HEK293T (cell line): ENCODE measurements around the gene CENPB.
A peak's percentile ranks its signal among the peaks of the same experiment; 100 is the strongest.

Experiments used
- CTCF ChIA-PET: fragments of 350-600 bp; formaldehyde crosslinking; extraction: SDS; loops from one replicate; lab custom pipeline; 2021; ENCODE audit warnings: antibody characterized with exemption, inconsistent platforms; lab: Yijun Ruan, JAX
- POLR2A ChIA-PET: fragments of 350-600 bp; formaldehyde crosslinking; extraction: SDS; loops from one replicate; lab custom pipeline; 2020; ENCODE audit warnings: antibody characterized with exemption, inconsistent platforms; lab: Yijun Ruan, JAX
- DNase-seq: peaks from one replicate; pipeline ENCODE4 v3.0.0; 2012; ENCODE audit warnings: mixed read lengths; ENCODE audit errors: extremely low spot score
- ARNT ChIP-seq: fragments of 450-650 bp; IDR thresholded peaks from 2 replicates; pipeline ENCODE4 v1.6.1; 2017; ENCODE audit warnings: mild to moderate bottlenecking
- BHLHE40 ChIP-seq: fragments of 450-650 bp; IDR thresholded peaks from 2 replicates; pipeline ENCODE4 v1.6.1; 2016; ENCODE audit warnings: mild to moderate bottlenecking, moderate library complexity, borderline replicate concordance
- CTBP1 ChIP-seq: fragments of 450-650 bp; IDR thresholded peaks from 2 replicates; pipeline ENCODE4 v1.6.1; 2016; ENCODE audit warnings: borderline replicate concordance
- ELF4 ChIP-seq: fragments of 450-650 bp; IDR thresholded peaks from 2 replicates; pipeline ENCODE4 v1.6.1; 2017; ENCODE audit warnings: antibody characterized with exemption
- FOXA1 ChIP-seq: fragments of 450-650 bp; IDR thresholded peaks from 2 replicates; pipeline ENCODE4 v1.6.1; 2016; ENCODE audit warnings: mild to moderate bottlenecking
- FOXK2 ChIP-seq: fragments of 450-650 bp; IDR thresholded peaks from 2 replicates; pipeline ENCODE4 v1.6.1; 2016; ENCODE audit warnings: mild to moderate bottlenecking
- FOXM1 ChIP-seq: fragments of 450-650 bp; IDR thresholded peaks from 2 replicates; pipeline ENCODE4 v1.6.1; 2017; ENCODE audit warnings: mild to moderate bottlenecking, borderline replicate concordance
- HDGF ChIP-seq: fragments of 450-650 bp; IDR thresholded peaks from 2 replicates; pipeline ENCODE4 v1.6.1; 2017; ENCODE audit warnings: antibody characterized with exemption, borderline replicate concordance
- L3MBTL2 ChIP-seq: fragments of 450-650 bp; conservative IDR thresholded peaks from 2 replicates; pipeline ENCODE4 v1.6.1; 2016; ENCODE audit warnings: mild to moderate bottlenecking
- LEF1 ChIP-seq: fragments of 450-650 bp; IDR thresholded peaks from 2 replicates; pipeline ENCODE4 v1.6.1; 2017; ENCODE audit warnings: mild to moderate bottlenecking, borderline replicate concordance
- PKNOX1 ChIP-seq: fragments of 450-650 bp; IDR thresholded peaks from 2 replicates; pipeline ENCODE4 v1.6.1; 2016
- SP1 ChIP-seq: fragments of 450-650 bp; IDR thresholded peaks from 2 replicates; pipeline ENCODE4 v1.6.1; 2017
- SUZ12 ChIP-seq: fragments of 450-650 bp; IDR thresholded peaks from 2 replicates; pipeline ENCODE4 v1.6.1; 2016; ENCODE audit warnings: mild to moderate bottlenecking
- TARDBP ChIP-seq: fragments of 450-650 bp; IDR thresholded peaks from 2 replicates; pipeline ENCODE4 v1.6.1; 2016
- ZNF384 ChIP-seq: fragments of 450-650 bp; IDR thresholded peaks from 2 replicates; pipeline ENCODE4 v1.6.1; 2016

The CENPB gene

GRCh38 chr20:3788685-3789155 lies 2.2 kb upstream of the CENPB start:
- ChIA-PET CTCF (interaction anchor here (0.7 to 2.5 kb wide), 4 partner anchors 11 to 66 kb away, joined by 5 to 13 read pairs (median 6); partner anchors contain the start of gene AP5S1), POLR2A (interaction anchor here (2.2 kb wide), 1 partner anchor 21 kb away, joined by 19 read pairs; the partner anchor contains the start of gene ADISSP)
- TF ChIP-seq PKNOX1 (peak; percentile 32; the same call in 1 of the 2 replicates), BHLHE40 (no peak), SP1 (no peak)
- no peak for DNase-seq

GRCh38 chr20:3787324-3788014 lies 929 bp upstream of the CENPB start:
- TF ChIP-seq L3MBTL2, result no peak
- TF ChIP-seq SP1, result no peak
- TF ChIP-seq SUZ12, result no peak
- no peak for TF ChIP-seq BHLHE40
- no peak for TF ChIP-seq ELF4
- CTCF ChIA-PET, result interaction anchor here (1.1 to 2.5 kb wide), 6 partner anchors 31 to 298 kb away, joined by 3 to 13 read pairs (median 6); partner anchors contain the start of gene AP5S1
- POLR2A ChIA-PET, result interaction anchor here (1.0 to 3.3 kb wide), 10 partner anchors 8 to 105 kb away, joined by 3 to 47 read pairs (median 6); partner anchors contain the start of genes ADISSP, AP5S1 and CDC25B
- DNase-seq, result no peak

GRCh38 chr20:3786126-3786484 lies 435 bp downstream of the CENPB start:
- ChIA-PET CTCF (interaction anchor here (0.8 to 2.4 kb wide), 3 partner anchors 32 to 50 kb away, joined by 3 to 9 read pairs (median 7); partner anchors contain the start of gene AP5S1), POLR2A (interaction anchor here (0.7 to 3.3 kb wide), 12 partner anchors 14 to 287 kb away, joined by 3 to 47 read pairs (median 4); partner anchors contain the start of genes ADISSP, AP5S1 and MAVS)
- TF ChIP-seq ELF4, result no peak
- no peak for TF ChIP-seq FOXK2
- TF ChIP-seq LEF1, result no peak
- peak; percentile 84 for TF ChIP-seq L3MBTL2
- TF ChIP-seq SP1, result no peak
- no peak for TF ChIP-seq FOXM1
- no peak for TF ChIP-seq SUZ12
- DNase-seq, result peak; percentile 35

GRCh38 chr20:3785240-3786125 lies 1.1 kb downstream of the CENPB start:
- ChIA-PET CTCF (interaction anchor here (0.6 to 1.7 kb wide), 3 partner anchors 33 to 80 kb away, joined by 3 to 7 read pairs (median 3); no protein-coding TSS in a partner anchor), POLR2A (interaction anchor here (0.7 to 3.3 kb wide), 8 partner anchors 15 to 288 kb away, joined by 3 to 47 read pairs (median 6); partner anchors contain the start of genes ADISSP and AP5S1)
- DNase-seq, result no peak
- TF ChIP-seq CTBP1 (no peak), FOXA1 (no peak)

GRCh38 chr20:3784863-3785239 lies 1.7 kb downstream of the CENPB start:
- no peak for DNase-seq
- TF ChIP-seq BHLHE40, result no peak
- TF ChIP-seq L3MBTL2, result no peak
- no peak for TF ChIP-seq FOXK2
- no peak for TF ChIP-seq ELF4
- TF ChIP-seq PKNOX1, result no peak
- TF ChIP-seq HDGF, result no peak
- TF ChIP-seq ZNF384, result no peak
- no peak for TF ChIP-seq FOXA1
- TF ChIP-seq TARDBP, result no peak
- no peak for TF ChIP-seq FOXM1
- no peak for TF ChIP-seq SP1
- TF ChIP-seq LEF1, result no peak
- no peak for TF ChIP-seq CTBP1
- POLR2A ChIA-PET, result interaction anchor here (2.6 to 3.3 kb wide), 3 partner anchors 15 to 35 kb away, joined by 7 to 47 read pairs (median 11); partner anchors contain the start of genes ADISSP and AP5S1
- CTCF ChIA-PET, result no interaction called here

- ChIA-PET POLR2A (interaction anchor here (1.3 to 3.3 kb wide), 3 partner anchors 16 to 36 kb away, joined by 4 to 47 read pairs (median 11); partner anchors contain the start of genes ADISSP and AP5S1), CTCF (no interaction called here)
- no peak for TF ChIP-seq FOXK2
- no peak for TF ChIP-seq SUZ12
- no peak for TF ChIP-seq ARNT
- DNase-seq, result no peak
These were observed 2.2 kb downstream of the CENPB start for GRCh38 chr20:3784216-3784853.
